ENCODE measurements around the gene CD160.
"Not testable (repeated sequence)": the region's sequence is repeated elsewhere in the genome, so short reads cannot be mapped to it uniquely, and the experiment has no call there.

DNA sequence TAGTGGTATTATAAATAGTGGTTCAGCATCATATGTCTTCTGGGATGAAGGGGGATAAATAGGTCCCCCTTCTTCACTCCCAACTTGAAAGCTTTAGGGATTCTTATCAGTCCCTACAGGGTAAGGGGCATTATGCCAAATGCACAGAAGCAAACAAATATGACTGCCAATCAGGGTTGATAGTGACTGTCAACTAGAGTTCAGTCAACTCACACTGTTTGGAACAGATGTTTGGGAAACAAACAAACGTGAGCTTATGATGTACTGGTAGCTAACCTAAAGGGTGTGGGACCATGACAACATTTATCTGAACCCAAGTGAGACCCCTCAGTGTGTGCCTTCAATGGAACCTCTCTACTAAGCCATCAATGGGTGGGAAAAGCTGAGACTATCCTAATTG lies 46.1 kb upstream of the CD160 start:
- TF ChIP-seq, protein P1, sequence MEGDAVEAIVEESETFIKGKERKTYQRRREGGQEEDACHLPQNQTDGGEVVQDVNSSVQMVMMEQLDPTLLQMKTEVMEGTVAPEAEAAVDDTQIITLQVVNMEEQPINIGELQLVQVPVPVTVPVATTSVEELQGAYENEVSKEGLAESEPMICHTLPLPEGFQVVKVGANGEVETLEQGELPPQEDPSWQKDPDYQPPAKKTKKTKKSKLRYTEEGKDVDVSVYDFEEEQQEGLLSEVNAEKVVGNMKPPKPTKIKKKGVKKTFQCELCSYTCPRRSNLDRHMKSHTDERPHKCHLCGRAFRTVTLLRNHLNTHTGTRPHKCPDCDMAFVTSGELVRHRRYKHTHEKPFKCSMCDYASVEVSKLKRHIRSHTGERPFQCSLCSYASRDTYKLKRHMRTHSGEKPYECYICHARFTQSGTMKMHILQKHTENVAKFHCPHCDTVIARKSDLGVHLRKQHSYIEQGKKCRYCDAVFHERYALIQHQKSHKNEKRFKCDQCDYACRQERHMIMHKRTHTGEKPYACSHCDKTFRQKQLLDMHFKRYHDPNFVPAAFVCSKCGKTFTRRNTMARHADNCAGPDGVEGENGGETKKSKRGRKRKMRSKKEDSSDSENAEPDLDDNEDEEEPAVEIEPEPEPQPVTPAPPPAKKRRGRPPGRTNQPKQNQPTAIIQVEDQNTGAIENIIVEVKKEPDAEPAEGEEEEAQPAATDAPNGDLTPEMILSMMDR (IDR thresholded peaks at IDR 0.05 in 8 of 11, conservative IDR thresholded peaks at IDR 0.05 in 3 of 11), result not testable (repeated sequence)
- not testable (repeated sequence) for TF ChIP-seq POLR2A, POLR2AphosphoS5 (IDR thresholded peaks at IDR 0.05)
